Measurements from ENCODE around the gene SLC22A17. TPM values are rescaled to one million over a fixed set of nuclear protein-coding genes. Genes with fewer than 3 reads are reported as not detected.

SLC22A17 gene
- total and polyA plus RNA-seq, 2 of the 4 experiments (the other 2 are of a cell fraction), result 6.6 to 36.0 TPM

- BruUV-seq (replicated peaks), result no TSS peak
- peaks cover 3% of the 10 kb centered on the region; the same call in 1 of the 2 replicates for H3K4me1 ChIP-seq (ENCODE audit: control insufficient read depth, insufficient read depth, low read length)
- no peak overlapping the region for H3K18ac ChIP-seq (ENCODE audit: low read depth, low read length)
- no peak overlapping the region for H3K9ac ChIP-seq (ENCODE audit: low read depth, low read length)
- in situ Hi-C loops (cut with MboI; ENCODE audit: low sequenced_read_pairs) (no loop called here), dilution Hi-C loops (cut with HindIII; ENCODE audit: low sequenced_read_pairs, unreplicated experiment) (no loop called here), intact Hi-C loops (cut with micrococcal nuclease) (no loop called here)
- H2AK9ac ChIP-seq (replicated peaks; ENCODE audit: low read depth, low read length, poor library complexity), result no peak overlapping the region
- H3K27me3 ChIP-seq (ENCODE audit: control insufficient read depth, insufficient read depth, low read length), result no peaks in the 10 kb centered on the region
- H3K23ac ChIP-seq (ENCODE audit: low read depth, low read length), result no peak overlapping the region
- H3K9me3 ChIP-seq (ENCODE audit: control insufficient read depth, insufficient read depth, low read length), result no peaks in the 10 kb centered on the region
- H3K36me3 ChIP-seq (ENCODE audit: control insufficient read depth, insufficient read depth, low read length), result peaks cover 10% of the 10 kb centered on the region
- H4K8ac ChIP-seq (ENCODE audit: low read depth in 2 of 2, low read length in 2 of 2), result no peak overlapping the region
- no CpG with 5 or more reads among the region's 8 CpGs for WGBS, 2 experiments (ENCODE audit: extremely low coverage in 2 of 2, insufficient read length in 1 of 2)
- no peak overlapping the region for H2BK5ac ChIP-seq (ENCODE audit: low read depth, low read length, poor library complexity, severe bottlenecking)
- no peak overlapping the region for H3K4ac ChIP-seq (ENCODE audit: low read depth, low read length)
- ChIA-PET POLR2A (ENCODE audit: unreplicated experiment) (no interaction called here), CTCF (no interaction called here)
- H3K4me2 ChIP-seq (ENCODE audit: low read depth, low read length), result no peak overlapping the region
- H3K27ac ChIP-seq (ENCODE audit: insufficient read depth, low read length), result no peak overlapping the region
- no peak overlapping the region for H2BK15ac ChIP-seq (ENCODE audit: low read depth, low read length)
- H4K20me1 ChIP-seq (ENCODE audit: insufficient read depth, low read length), result no peaks in the 10 kb centered on the region; the same call in 1 of the 2 replicates
- H2AFZ ChIP-seq (replicated peaks; ENCODE audit: low read length, poor library complexity), result no peak overlapping the region
- TF ChIP-seq ELK1 (IDR thresholded peaks at IDR 0.05; ENCODE audit: borderline replicate concordance, low read depth, low read length), result no peak
- TF ChIP-seq MAFK (IDR thresholded peaks at IDR 0.05; ENCODE audit: low read depth, low read length), result no peak
- TF ChIP-seq USF2 (IDR thresholded peaks at IDR 0.05; ENCODE audit: low read depth, low read length), result no peak
- no peak for TF ChIP-seq CTCF (conservative IDR thresholded peaks at IDR 0.05; ENCODE audit: low read depth, low read length)
- TF ChIP-seq MXI1 (IDR thresholded peaks at IDR 0.05; ENCODE audit: borderline replicate concordance, low read depth, low read length), result no peak
- TF ChIP-seq NFE2L2 (IDR thresholded peaks at IDR 0.05; ENCODE audit: low read depth, low read length), result no peak
- no peak for TF ChIP-seq MAZ (IDR thresholded peaks at IDR 0.05; ENCODE audit: borderline replicate concordance, low read depth, low read length)
- no peak for TF ChIP-seq CHD1 (IDR thresholded peaks at IDR 0.05; ENCODE audit: low read depth, low read length)
- no peak for TF ChIP-seq POLR2A (IDR thresholded peaks at IDR 0.05; ENCODE audit: low read depth, low read length)
- TF ChIP-seq BHLHE40 (IDR thresholded peaks at IDR 0.05; ENCODE audit: low read depth, low read length), result no peak
- TF ChIP-seq RAD21 (IDR thresholded peaks at IDR 0.05; ENCODE audit: low read length), result no peak
- no peak for TF ChIP-seq RCOR1 (IDR thresholded peaks at IDR 0.05; ENCODE audit: insufficient replicate concordance, low read length)
- TF ChIP-seq RFX5 (IDR thresholded peaks at IDR 0.05; ENCODE audit: low read depth, low read length), result no peak
- no peak for TF ChIP-seq CEBPB (IDR thresholded peaks at IDR 0.05; ENCODE audit: low read depth, low read length)
- TF ChIP-seq SMC3 (IDR thresholded peaks at IDR 0.05; ENCODE audit: low read depth, low read length), result no peak
- no peak overlapping the region for H2BK20ac ChIP-seq (ENCODE audit: low read depth, low read length)
- H3K4me3 ChIP-seq (ENCODE audit: insufficient read depth, low read depth, low read length), result no peak overlapping the region
- no peak overlapping the region for H4K5ac ChIP-seq (ENCODE audit: low read depth, low read length)
- DNase-seq, result no peak
- H3K79me1 ChIP-seq (ENCODE audit: low read depth in 1 of 2, low read length in 2 of 2), result peaks cover 0 to 7% of the 10 kb centered on the region in 2 experiments; a peak in 3 of 4 replicates
- H4K91ac ChIP-seq (ENCODE audit: insufficient read depth, low read depth, low read length), result no peak overlapping the region
- H3K9me1 ChIP-seq (ENCODE audit: insufficient read depth, low read length), result no peaks in the 10 kb centered on the region
- H2BK120ac ChIP-seq (ENCODE audit: low read depth, low read length), result no peak overlapping the region
- ATAC-seq (ENCODE audit: low read depth), result no peak
- H3K56ac ChIP-seq (ENCODE audit: extremely low read depth, insufficient read depth, low read length), result no peak overlapping the region
- no peak overlapping the region for H3K14ac ChIP-seq (replicated peaks; ENCODE audit: low read depth, low read length)
- H2AK5ac ChIP-seq (ENCODE audit: low read depth, low read length), result no peak overlapping the region
Observed at GRCh38 chr14:23349156-23349845, 3.4 kb downstream of the SLC22A17 start.
